HL-60 (cell line): ENCODE data around the gene CRHBP.

Source experiments
- DNase-seq, 2 experiments: peaks; one replicate each; pipeline ENCODE4 v3.0.0-alpha.2; 2010 to 2020; ENCODE audit warnings: low read depth in 1 of 2, low spot score in 1 of 2
- H3K27ac ChIP-seq: fragments of 250-450 bp; sonication (Bioruptor Pico); replicated peaks from 2 replicates; pipeline ENCODE4 v1.5.1; 2020; ENCODE audit warnings: mild to moderate bottlenecking, moderate library complexity
- H3K27me3 ChIP-seq: fragments of 250-450 bp; sonication (Bioruptor Pico); 2 replicates; pipeline ENCODE4 v1.5.1; 2021; ENCODE audit warnings: mild to moderate bottlenecking, moderate library complexity; ENCODE audit not compliant: insufficient read depth, poor library complexity, severe bottlenecking
- H3K4me3 ChIP-seq: replicated peaks from 2 replicates; pipeline ENCODE4 v1.5.1; 2011; ENCODE audit warnings: mild to moderate bottlenecking, control low read depth, low read length; ENCODE audit not compliant: insufficient read depth
- CTCF ChIP-seq: IDR thresholded peaks from one replicate; pipeline ENCODE4 v1.5.1; 2011; ENCODE audit warnings: low read length, control low read depth, inconsistent platforms; ENCODE audit not compliant: insufficient read depth
- GABPA ChIP-seq: IDR thresholded peaks from 2 replicates; pipeline ENCODE4 v1.6.1; 2012; ENCODE audit warnings: low read depth
- POLR2AphosphoS5 ChIP-seq: IDR thresholded peaks from 2 replicates; pipeline ENCODE4 v1.6.1; 2012; ENCODE audit warnings: low read depth
- SPI1 ChIP-seq: IDR thresholded peaks from 2 replicates; pipeline ENCODE4 v1.6.1; 2012; ENCODE audit warnings: low read depth, mild to moderate bottlenecking, borderline replicate concordance
- TF ChIP-seq, protein P1 (sequence below): IDR thresholded peaks from 2 replicates; pipeline ENCODE4 v1.6.1; 2012; ENCODE audit warnings: low read depth; ENCODE audit not compliant: insufficient replicate concordance

The CRHBP gene

GRCh38 chr5:76953551-76954382, 922 bp downstream of the CRHBP start:
- no peak for DNase-seq
- peaks cover 5% of the 10 kb centered on the region for H3K27me3 ChIP-seq
- H3K4me3 ChIP-seq = no peak overlapping the region
- H3K27ac ChIP-seq = no peak overlapping the region
- no peak for TF ChIP-seq POLR2AphosphoS5
- no peak for TF ChIP-seq CTCF
- TF ChIP-seq, protein P1, sequence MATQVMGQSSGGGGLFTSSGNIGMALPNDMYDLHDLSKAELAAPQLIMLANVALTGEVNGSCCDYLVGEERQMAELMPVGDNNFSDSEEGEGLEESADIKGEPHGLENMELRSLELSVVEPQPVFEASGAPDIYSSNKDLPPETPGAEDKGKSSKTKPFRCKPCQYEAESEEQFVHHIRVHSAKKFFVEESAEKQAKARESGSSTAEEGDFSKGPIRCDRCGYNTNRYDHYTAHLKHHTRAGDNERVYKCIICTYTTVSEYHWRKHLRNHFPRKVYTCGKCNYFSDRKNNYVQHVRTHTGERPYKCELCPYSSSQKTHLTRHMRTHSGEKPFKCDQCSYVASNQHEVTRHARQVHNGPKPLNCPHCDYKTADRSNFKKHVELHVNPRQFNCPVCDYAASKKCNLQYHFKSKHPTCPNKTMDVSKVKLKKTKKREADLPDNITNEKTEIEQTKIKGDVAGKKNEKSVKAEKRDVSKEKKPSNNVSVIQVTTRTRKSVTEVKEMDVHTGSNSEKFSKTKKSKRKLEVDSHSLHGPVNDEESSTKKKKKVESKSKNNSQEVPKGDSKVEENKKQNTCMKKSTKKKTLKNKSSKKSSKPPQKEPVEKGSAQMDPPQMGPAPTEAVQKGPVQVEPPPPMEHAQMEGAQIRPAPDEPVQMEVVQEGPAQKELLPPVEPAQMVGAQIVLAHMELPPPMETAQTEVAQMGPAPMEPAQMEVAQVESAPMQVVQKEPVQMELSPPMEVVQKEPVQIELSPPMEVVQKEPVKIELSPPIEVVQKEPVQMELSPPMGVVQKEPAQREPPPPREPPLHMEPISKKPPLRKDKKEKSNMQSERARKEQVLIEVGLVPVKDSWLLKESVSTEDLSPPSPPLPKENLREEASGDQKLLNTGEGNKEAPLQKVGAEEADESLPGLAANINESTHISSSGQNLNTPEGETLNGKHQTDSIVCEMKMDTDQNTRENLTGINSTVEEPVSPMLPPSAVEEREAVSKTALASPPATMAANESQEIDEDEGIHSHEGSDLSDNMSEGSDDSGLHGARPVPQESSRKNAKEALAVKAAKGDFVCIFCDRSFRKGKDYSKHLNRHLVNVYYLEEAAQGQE = no peak
- TF ChIP-seq SPI1 = no peak
- TF ChIP-seq GABPA = no peak

- Histone ChIP-seq H3K27ac (no peak overlapping the region), H3K4me3 (no peak overlapping the region), H3K27me3 (peaks cover 5% of the 10 kb centered on the region)
- TF ChIP-seq, protein P1 = no peak
- TF ChIP-seq POLR2AphosphoS5 = no peak
- no peak for TF ChIP-seq CTCF
- no peak for TF ChIP-seq GABPA
- no peak for TF ChIP-seq SPI1
- no peak for DNase-seq
These were observed 1.5 kb downstream of the CRHBP start for GRCh38 chr5:76954383-76954763.

- TF ChIP-seq, protein P1 = no peak
- TF ChIP-seq CTCF (no peak), GABPA (no peak), POLR2AphosphoS5 (no peak), SPI1 (no peak)
- DNase-seq = no peak
- Histone ChIP-seq H3K27me3 (peaks cover 5% of the 10 kb centered on the region), H3K4me3 (no peak overlapping the region), H3K27ac (no peak overlapping the region)
These were observed 3.2 kb downstream of the CRHBP start for GRCh38 chr5:76956033-76956432.
